Astrocyte of the cerebellum (primary cell): ENCODE data around the gene SFXN2.
"Not testable (repeated sequence)": the region's sequence is repeated elsewhere in the genome, so short reads cannot be mapped to it uniquely, and the experiment has no call there.

ENCODE experiments used
- DNase-seq: peaks from one replicate; pipeline ENCODE4 v3.0.0-alpha.2; 2011; ENCODE audit warnings: low read depth
- H3K4me3 ChIP-seq: 2 replicates; pipeline ENCODE4 v1.5.1; 2011; ENCODE audit warnings: mild to moderate bottlenecking, low read depth, low read length, moderate library complexity
- in situ Hi-C: cut with HindIII; loops from 2 replicates; pipeline ENCODE4 v1.10.0; 2017; ENCODE audit warnings: low sequenced_read_pairs
- TF ChIP-seq, protein P1 (sequence below): IDR thresholded peaks from 2 replicates; pipeline ENCODE4 v1.5.1; 2012; ENCODE audit warnings: low read length, low read depth, moderate library complexity, mild to moderate bottlenecking; ENCODE audit errors: missing control alignments

SFXN2 gene

DNA sequence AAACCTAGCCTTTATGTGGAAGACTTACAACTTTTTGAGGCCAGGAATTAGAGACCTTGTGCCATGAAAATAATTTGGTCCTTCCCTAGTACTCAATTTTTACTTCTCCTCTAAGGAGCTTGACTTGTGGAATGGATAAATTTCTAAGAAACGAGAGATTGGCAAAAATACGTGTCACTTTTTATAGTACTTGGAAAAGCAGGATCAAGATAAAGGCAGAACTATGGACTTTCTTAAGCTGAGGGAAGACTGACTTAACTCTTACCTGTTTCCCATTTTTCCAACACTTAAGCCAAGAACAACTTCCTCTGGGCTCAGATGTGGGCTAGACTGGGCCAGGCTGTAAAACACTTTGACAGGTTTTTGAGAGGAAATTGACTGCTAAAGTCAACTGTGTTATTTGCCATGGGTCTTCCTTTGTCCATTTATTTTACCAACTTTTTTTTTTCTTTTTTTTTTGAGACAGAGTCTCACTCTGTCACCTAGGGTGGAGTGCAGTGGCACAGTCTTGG, 27.3 kb downstream of the SFXN2 start:
- no peak for DNase-seq
- no peak overlapping the region for H3K4me3 ChIP-seq
- TF ChIP-seq, protein P1, sequence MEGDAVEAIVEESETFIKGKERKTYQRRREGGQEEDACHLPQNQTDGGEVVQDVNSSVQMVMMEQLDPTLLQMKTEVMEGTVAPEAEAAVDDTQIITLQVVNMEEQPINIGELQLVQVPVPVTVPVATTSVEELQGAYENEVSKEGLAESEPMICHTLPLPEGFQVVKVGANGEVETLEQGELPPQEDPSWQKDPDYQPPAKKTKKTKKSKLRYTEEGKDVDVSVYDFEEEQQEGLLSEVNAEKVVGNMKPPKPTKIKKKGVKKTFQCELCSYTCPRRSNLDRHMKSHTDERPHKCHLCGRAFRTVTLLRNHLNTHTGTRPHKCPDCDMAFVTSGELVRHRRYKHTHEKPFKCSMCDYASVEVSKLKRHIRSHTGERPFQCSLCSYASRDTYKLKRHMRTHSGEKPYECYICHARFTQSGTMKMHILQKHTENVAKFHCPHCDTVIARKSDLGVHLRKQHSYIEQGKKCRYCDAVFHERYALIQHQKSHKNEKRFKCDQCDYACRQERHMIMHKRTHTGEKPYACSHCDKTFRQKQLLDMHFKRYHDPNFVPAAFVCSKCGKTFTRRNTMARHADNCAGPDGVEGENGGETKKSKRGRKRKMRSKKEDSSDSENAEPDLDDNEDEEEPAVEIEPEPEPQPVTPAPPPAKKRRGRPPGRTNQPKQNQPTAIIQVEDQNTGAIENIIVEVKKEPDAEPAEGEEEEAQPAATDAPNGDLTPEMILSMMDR: no peak
- in situ Hi-C loops: no loop called here

DNA sequence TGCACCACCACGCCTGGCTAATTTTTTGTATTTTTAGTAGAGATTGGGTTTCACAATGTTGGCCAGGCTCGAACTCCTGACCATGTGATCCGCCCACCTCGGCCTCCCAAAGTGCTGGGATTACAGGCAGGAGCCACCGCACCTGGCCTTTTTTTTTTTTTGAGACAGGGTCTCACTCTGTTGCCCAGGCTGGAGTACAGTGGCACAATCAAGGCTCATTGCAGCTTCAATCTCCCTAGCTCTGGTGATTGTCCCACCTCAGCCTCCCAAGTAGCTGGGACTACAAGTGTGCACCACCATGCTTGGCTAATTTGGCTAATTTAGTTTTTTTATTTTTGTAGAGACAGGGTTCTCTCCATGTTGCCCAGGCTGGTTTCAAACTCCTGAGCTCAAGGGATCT, 27.9 kb downstream of the SFXN2 start:
- in situ Hi-C loops, DNase-seq, H3K4me3 ChIP-seq: not testable (repeated sequence)

DNA sequence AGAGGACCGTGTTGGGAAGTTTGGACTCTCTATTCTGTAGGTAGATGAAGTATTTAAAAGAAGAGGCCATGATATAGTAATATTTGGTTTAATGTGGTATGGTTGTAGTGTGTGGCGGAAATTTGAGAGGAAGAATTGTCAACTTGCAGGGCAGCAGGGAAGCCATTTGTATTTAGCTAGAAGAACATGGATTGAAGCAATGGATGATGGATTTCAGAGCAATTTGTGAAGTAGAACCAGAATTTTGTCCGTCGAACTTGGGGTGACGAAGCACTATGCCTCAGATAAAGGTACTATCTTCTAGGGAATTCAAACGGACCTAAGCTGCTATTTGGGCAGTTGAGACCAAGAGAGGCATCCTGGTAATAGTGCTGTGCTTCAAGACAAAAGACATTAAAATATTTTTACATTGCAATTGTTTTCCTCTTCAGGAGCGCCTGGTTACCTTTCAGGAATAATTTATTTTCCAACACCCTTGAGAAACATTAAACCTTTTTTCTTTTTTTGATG, 28.7 kb downstream of the SFXN2 start:
- TF ChIP-seq, protein P1: no peak
- no peak overlapping the region for H3K4me3 ChIP-seq
- no peak for DNase-seq
- in situ Hi-C loops: no loop called here

DNA sequence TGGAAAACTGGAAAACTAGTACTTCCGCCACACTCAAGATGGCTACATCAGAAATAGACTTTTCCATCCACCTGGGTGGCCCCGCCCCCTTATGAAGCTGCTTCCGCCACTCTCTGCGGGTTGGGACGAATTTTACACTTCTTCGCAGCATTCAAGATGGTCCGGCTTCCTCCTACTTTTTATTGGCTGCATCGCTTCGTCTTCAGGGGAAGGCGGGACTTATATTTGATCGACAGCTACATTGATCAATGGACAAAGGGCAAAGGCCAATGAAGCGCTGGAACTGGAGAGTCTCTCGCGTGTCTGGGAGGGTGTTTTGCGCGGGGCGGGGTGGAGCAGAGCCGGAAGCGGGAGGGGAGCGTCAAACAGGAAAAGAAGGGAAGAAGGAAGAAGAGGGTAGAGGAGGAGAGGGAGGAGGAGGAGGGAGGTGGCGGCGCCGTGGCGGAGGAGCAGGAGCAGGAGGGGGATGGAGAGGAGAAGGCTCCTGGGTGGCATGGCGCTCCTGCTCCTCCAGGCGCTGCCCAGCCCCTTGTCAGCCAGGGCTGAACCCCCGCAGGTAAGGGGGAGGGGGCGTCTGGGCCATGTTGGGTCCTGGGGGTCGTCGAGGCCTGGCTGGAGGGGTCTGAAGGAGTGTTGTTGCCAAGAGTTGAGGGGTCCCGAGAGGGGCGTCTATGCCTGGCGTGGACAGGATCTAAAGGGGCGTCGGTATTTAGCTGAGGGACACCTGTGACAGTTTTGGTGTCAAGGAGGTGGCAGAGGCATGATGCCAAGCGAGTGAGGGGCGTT, 29.3 kb downstream of the SFXN2 start, which contains the start of gene WBP1L:
TSS of gene WBP1L (plus strand) at position 361 of the 786 bp plus-strand sequence. CDS start at position 467, 106 bp downstream.
- in situ Hi-C loops: no loop called here
- peak; percentile 99 for DNase-seq
- TF ChIP-seq, protein P1: no peak
- peak within 1 kb of the TSS; percentile 99 for H3K4me3 ChIP-seq

DNA sequence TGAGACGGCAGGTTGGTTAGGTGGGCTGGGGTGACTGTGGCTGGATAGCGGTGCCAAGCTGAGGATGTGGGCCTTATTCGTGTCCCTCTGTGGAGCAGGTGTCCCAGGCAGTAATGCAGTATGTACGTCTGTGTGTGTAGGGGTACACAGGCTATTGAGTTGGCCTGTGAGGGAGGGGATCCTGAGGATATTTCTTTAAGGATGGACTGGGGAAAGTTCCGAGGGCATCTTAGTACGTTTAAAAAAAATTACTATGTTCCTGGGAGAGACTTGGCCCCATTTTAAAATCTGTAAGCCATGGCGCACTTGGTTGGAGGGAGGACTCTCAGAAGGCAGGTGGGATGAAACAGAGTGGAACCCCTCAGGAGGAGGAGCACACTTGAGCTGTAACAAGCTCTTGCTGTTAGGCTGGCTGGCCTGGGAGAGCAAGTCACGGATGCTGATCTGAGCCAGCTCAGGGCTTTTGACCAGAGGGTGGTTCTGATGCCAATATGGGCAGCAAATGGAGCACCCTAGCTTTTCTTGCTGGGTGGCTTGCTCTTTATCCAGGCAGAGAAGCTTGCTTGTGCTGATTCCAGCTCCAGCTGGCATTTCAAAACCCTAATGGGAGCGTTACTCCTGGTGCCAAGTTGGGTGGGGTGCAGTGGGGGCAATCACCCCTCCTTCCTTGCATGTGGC, 30.1 kb downstream of the SFXN2 start:
- in situ Hi-C loops: no loop called here
- DNase-seq: no peak
- TF ChIP-seq, protein P1: no peak
- peak overlapping the region; percentile 99 for H3K4me3 ChIP-seq

DNA sequence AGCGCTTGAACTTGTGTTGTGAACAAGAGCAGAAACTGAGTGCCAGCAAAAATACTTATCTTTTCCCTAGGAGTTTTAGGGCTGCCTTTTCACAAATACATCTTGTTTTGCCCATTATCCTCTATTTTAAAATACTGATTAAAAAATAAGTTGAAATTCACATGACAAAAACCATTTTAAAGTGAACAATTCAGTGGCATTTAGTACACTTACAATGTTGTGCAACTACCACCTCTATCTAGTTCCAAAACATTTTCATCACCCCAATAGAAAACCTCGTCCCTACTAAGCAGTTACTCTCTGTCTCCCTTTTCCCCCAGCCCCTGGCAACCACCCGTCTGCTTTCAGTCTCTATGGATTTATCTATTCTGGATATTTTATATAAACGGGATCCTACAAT, 30.7 kb downstream of the SFXN2 start:
- no peak for DNase-seq
- in situ Hi-C loops: no loop called here
- TF ChIP-seq, protein P1: no peak
- H3K4me3 ChIP-seq: peak overlapping the region; percentile 99
